NCI-H2196 (cell line): ENCODE data around the gene PCDHGA1.
"Not testable (repeated sequence)": the region's sequence is repeated elsewhere in the genome, so short reads cannot be mapped to it uniquely, and the experiment has no call there.

ENCODE experiments used
- DNase-seq: peaks from one replicate; lab custom pipeline; 2025; ENCODE audit not compliant: unreplicated experiment; lab: John Stamatoyannopoulos, UW

Gene PCDHGA1

DNA sequence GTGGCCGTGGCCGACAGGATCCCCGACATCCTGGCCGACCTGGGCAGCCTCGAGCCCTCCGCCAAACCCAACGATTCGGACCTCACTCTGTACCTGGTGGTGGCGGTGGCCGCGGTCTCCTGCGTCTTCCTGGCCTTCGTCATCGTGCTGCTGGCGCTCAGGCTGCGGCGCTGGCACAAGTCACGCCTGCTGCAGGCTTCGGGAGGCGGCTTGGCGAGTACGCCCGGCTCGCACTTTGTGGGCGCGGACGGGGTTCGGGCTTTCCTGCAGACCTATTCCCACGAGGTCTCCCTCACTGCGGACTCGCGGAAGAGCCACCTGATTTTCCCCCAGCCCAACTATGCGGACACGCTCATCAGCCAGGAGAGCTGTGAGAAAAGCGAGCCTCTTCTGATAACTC lies 15.7 kb downstream of the PCDHGA1 start:
- not testable (repeated sequence) for DNase-seq

DNA sequence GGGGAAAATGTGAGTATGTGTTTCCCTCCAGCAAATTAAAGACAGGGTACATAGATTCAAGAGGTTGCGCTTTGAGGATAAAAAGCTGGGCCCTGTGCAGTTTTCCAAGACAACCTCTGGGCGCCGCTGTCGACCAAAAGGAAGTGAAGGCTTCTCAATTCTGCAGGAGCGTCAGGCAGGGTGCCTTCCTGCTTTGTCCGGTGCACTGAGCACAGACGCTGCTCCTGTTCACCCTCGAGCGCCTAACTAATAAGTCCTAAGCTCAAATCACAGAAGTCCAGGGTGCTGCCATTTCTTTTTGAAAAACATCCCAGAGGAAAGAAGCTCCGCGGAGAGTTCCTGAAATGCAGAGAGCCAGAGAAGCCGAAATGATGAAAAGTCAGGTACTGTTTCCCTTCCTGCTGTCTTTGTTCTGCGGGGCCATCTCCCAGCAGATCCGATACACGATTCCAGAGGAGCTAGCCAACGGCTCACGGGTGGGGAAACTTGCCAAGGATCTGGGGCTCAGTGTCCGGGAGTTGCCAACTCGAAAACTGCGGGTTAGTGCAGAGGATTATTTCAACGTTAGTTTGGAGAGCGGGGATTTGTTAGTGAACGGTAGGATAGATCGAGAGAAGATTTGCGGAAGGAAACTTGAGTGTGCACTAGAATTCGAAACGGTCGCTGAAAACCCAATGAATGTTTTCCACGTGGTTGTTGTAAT lies 19.8 kb downstream of the PCDHGA1 start, which contains the start of gene PCDHGB1:
Gene PCDHGB1, plus strand, starts transcription at position 183 of the 703 bp plus-strand sequence. Its CDS starts 162 bp downstream, at position 345.
- DNase-seq, result no peak

DNA sequence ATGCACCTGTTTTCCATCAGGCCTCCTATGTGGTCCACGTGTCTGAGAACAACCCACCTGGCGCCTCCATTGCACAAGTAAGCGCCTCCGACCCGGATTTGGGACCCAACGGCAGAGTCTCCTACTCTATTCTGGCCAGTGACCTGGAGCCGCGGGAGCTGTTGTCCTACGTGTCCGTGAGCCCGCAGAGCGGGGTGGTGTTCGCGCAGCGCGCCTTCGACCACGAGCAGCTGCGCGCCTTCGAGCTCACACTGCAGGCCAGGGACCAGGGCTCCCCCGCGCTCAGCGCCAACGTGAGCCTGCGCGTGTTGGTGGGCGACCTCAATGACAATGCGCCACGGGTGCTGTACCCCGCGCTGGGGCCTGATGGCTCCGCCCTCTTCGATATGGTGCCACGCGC lies 21.3 kb downstream of the PCDHGA1 start:
- no peak for DNase-seq

DNA sequence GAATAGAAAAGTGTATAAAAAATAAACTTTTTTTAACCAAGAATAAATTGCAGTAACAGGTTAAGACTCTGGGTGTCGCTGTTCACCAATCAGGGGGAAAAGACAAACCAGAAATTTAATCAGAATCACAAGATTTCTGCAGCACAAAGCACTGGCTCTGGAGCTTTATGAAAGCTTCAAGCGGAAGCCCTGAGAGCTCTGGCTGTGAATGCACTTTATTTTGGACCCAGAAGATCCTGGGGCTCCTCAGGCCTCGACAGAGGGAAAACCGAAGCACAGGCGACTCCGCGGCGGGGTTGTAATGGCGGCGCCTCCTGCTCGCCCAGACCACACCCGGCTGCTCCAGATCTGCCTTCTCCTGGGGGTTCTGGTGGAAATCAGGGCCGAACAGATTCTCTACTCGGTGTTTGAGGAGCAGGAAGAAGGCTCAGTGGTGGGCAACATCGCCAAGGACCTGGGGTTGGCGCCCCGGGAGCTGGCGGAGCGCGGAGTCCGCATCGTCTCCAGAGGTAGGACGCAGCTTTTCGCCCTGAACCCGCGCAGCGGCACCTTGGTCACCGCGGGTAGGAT lies 24.7 kb downstream of the PCDHGA1 start, which contains the start of gene PCDHGA4:
Gene PCDHGA4, plus strand, starts transcription at position 122 of the 570 bp plus-strand sequence. Its CDS starts 87 bp downstream, at position 209.
- no peak for DNase-seq

DNA sequence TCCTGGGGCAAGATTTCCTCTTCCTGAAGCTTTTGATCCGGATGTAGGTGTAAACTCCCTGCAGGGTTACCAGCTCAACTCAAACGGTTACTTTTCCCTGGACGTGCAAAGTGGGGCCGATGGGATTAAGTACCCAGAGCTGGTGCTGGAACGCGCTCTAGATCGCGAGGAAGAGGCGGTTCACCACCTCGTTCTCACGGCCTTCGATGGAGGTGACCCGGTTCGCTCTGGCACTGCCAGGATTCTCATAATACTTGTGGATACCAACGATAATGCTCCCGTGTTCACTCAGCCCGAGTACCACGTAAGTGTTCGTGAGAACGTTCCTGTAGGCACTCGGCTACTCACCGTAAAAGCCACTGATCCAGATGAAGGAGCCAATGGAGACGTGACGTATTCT lies 25.3 kb downstream of the PCDHGA1 start:
- DNase-seq, result no peak

DNA sequence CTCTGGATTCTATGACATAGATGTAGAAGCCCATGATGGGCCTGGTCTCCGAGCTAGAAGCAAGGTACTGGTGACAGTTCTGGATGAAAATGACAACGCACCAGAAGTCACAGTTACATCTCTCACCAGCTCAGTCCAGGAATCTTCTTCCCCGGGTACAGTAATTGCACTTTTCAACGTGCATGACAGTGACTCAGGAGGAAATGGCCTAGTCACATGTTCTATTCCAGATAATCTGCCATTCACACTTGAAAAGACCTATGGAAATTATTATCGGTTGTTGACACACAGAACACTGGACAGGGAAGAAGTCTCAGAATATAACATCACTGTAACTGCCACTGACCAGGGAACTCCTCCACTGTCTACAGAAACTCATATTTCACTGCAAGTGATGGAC lies 25.8 kb downstream of the PCDHGA1 start:
- DNase-seq, result no peak

DNA sequence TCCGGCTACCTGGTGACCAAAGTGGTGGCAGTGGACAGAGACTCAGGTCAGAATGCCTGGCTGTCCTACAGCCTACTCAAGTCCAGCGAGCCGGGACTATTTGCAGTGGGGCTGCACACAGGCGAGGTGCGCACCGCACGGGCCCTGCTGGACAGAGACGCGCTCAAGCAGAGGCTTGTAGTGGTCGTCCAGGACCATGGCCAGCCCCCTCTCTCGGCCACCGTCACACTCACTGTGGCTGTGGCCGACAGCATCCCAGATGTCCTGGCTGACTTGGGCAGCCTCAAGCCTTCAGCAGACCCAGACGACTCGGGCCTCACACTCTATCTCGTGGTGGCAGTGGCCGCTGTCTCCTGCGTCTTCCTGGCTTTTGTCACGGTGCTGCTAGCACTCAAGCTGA lies 26.6 kb downstream of the PCDHGA1 start:
- no peak for DNase-seq

DNA sequence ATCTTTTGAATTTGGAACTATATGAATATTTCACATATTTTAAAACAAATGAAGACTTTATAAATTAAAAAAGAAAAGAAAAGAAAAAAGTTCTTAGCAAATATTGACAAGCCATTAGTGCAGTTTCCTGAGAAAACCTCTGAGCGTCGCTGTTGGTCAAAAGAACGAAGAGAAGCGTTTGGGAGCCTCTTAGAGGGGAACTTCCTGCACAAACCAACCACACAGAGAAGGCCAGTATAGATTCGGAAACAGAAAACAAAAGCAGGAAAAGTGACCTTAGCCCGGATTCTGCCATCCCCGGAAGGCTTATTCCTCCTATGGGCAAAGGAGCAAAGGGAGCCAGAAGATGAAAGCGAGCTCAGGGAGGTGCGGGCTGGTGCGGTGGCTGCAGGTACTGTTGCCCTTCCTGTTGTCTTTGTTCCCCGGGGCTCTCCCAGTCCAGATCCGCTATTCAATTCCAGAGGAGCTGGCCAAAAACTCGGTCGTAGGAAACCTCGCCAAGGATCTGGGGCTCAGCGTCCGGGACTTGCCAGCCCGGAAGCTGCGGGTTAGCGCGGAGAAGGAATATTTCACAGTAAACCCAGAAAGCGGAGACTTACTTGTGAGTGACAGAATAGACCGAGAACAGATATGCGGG lies 29.6 kb downstream of the PCDHGA1 start, which contains the start of gene PCDHGB2:
Gene PCDHGB2, plus strand, starts transcription at position 205 of the 637 bp plus-strand sequence. Its CDS starts 142 bp downstream, at position 347.
- DNase-seq, result no peak

DNA sequence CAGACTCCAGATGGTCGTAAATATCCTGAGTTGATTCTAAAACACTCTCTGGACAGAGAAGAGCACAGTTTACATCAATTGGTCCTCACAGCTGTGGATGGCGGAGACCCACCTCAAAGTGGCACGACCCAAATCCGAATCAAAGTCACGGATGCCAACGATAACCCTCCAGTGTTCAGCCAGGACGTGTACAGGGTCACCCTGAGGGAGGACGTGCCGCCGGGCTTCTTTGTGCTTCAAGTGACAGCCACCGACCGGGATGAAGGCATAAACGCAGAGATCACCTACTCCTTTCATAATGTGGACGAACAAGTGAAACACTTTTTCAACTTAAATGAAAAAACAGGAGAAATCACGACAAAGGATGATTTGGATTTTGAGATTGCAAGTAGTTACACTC lies 30.4 kb downstream of the PCDHGA1 start:
- no peak for DNase-seq

DNA sequence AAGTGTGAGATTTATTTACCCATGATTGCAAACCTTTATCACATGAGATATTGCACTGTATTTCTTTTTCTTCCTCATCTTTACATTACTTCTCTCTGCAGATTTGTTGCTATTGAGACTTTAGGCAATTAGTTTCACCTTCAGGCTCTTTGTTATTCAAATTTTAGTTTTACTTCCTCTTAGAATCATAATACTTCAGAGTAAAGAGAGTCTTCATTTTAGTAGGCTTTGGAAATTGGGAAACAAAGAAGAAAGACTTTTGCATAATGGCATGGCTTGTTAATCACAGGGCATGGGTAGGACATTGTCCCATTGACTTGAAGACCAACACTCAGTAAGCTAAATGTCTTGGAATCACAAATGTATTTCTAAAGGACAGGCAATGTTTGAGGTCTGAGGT lies 32.4 kb downstream of the PCDHGA1 start:
- DNase-seq, result no peak

DNA sequence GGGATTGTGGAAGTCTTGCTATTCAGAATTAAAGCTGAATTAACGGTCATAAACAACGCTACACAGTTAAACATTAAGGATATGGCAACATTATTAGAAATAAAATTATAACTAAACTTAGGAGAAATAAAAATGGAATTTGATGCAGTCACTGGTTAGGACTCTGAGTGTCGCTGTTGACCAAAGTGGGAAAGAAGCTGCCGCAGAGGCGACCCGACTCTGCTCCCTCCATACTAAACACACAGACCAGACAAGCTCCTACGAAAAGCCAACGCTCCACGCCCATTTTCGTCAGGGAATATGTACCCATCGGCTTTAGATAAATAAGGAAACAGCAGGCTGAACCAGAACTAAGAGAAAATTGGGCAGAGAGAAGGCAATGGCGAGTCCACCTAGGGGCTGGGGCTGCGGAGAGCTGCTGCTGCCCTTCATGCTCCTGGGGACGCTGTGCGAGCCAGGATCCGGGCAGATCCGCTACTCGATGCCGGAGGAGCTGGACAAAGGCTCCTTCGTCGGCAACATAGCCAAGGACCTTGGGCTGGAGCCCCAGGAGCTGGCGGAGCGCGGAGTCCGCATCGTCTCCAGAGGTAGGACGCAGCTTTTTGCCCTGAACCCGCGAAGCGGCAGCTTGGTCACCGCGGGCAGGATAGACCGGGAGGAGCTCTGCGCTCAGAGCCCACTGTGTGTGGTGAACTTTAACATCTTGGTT lies 33.8 kb downstream of the PCDHGA1 start, which contains the start of gene PCDHGA5:
Gene PCDHGA5, plus strand, starts transcription at position 211 of the 709 bp plus-strand sequence. Its CDS starts 169 bp downstream, at position 380.
- no peak for DNase-seq

DNA sequence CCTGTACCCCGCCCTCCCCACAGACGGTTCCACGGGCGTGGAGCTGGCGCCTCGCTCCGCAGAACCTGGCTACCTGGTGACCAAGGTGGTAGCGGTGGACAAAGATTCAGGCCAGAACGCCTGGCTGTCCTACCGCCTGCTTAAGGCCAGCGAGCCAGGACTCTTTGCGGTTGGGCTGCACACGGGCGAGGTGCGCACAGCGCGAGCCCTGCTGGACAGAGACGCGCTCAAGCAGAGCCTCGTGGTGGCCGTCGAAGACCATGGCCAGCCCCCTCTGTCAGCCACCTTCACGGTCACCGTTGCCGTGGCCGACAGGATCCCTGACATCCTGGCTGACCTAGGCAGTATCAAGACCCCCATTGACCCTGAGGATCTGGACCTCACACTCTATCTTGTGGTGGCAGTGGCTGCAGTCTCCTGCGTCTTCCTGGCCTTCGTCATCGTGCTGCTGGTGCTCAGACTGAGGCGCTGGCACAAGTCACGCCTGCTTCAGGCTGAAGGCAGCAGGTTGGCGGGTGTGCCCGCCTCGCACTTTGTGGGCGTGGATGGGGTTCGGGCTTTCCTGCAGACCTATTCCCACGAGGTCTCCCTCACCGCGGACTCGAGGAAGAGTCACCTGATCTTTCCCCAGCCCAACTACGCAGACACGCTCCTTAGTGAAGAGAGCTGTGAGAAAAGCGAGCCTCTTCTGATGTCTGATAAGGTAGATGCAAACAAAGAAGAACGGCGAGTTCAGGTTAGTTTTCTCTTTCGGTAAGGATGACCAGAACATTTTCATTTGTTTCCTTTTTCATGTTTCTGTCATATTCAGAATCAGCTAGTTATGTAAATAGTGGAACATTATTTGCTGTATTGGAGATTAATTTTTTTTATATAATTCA lies 35.9 kb downstream of the PCDHGA1 start:
- DNase-seq, result no peak

DNA sequence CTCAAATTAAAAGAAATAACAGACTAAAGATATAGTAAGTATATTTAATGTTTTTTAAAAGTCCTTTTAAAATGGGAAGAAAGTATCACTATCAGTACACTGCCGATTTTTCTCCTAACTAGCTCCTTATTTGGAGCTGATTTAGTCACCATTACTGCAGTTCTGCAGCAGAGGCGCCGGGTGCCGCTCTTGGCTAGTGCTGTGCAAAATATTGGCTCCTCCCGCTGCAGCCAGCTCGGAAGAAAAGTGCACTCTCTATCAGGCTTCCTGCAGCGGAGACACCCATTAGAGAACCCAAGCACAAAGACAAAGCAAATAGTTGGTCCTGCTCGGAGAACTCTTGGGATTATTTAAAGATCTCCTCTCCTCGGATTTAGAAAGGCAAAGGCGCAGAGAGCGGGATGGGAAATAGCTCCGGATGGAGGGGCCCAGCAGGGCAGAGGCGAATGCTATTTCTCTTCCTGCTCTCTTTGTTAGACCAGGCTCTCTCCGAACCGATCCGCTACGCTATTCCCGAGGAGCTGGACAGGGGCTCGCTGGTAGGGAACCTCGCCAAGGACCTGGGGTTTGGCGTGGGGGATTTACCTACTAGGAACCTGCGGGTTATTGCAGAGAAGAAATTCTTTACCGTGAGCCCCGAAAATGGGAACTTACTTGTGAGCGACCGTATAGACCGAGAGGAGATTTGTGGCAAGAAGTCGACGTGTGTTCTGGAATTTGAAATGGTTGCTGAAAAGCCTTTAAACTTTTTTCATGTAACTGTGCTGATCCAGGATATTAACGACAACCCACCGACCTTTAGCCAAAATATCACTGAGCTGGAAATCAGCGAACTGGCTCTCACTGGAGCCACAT lies 39.9 kb downstream of the PCDHGA1 start, which contains the start of gene PCDHGB3:
Gene PCDHGB3, plus strand, starts transcription at position 249 of the 855 bp plus-strand sequence. Its CDS starts 153 bp downstream, at position 402.
- DNase-seq, result no peak

DNA sequence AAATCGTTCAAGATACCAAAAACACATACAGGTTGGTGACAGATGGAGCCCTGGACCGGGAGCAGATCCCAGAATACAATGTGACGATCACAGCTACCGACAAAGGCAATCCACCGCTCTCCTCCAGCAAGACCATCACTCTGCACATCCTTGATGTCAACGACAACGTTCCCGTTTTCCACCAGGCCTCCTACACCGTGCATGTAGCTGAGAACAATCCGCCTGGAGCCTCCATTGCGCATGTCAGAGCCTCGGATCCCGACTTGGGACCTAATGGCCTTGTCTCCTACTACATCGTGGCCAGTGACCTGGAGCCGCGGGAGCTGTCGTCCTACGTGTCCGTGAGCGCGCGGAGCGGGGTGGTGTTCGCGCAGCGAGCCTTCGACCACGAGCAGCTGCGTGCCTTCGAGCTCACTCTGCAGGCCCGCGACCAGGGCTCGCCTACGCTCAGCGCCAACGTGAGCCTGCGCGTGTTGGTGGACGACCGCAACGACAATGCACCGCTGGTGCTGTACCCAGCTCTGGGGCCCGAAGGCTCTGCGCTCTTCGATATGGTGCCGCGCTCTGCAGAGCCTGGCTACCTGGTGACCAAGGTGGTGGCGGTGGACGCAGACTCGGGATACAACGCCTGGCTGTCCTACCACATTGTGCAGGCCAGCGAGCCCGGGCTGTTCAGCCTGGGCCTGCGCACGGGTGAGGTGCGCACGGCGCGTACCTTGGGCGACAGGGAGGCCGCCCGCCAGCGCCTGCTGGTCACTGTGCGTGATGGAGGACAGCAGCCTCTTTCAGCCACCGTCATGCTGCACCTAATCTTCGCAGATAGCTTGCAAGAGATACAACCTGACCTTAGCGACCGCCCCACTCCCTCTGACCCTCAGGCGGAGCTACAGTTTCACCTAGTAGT lies 41.5 kb downstream of the PCDHGA1 start:
- no peak for DNase-seq

DNA sequence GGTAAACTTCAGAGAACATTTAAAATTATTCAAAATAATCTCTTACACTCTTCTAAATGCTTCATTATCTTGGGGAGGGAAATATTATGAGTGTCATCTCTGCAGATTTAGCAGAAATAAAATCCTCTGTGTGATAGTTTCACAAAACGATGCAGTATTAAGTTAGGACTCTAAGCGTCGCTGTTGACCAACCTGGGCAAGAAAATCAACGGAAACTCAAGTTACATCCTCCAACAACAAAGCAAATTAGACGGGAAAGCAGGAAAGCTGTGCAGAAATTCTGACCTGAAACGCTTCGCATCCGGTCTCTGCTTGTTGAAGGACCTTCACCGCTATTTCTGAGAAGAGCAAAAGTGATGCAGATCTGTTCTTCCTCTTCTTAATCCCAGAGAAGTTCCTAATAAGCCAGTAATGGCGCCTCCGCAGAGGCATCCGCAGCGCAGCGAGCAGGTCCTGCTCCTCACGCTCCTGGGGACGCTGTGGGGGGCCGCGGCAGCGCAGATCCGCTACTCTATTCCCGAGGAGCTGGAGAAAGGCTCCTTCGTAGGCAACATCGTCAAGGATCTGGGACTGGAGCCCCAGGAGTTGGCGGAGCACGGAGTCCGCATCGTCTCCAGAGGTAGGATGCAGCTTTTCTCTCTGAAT lies 43.5 kb downstream of the PCDHGA1 start, which contains the start of gene PCDHGA6:
Gene PCDHGA6, plus strand, starts transcription at position 219 of the 645 bp plus-strand sequence. Its CDS starts 193 bp downstream, at position 412.
- no peak for DNase-seq

DNA sequence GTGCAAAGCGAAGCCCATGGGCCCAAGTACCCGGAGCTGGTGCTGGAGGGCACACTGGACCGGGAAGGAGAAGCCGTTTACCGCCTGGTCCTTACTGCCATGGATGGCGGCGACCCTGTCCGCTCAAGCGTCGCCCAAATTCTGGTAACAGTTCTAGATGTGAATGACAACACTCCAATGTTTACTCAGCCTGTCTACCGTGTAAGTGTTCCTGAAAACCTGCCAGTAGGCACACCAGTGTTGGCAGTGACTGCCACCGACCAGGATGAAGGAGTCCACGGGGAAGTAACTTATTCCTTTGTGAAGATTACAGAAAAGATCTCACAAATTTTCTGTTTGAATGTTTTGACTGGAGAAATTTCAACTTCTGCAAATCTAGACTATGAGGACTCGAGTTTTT lies 44.3 kb downstream of the PCDHGA1 start:
- DNase-seq, result no peak

DNA sequence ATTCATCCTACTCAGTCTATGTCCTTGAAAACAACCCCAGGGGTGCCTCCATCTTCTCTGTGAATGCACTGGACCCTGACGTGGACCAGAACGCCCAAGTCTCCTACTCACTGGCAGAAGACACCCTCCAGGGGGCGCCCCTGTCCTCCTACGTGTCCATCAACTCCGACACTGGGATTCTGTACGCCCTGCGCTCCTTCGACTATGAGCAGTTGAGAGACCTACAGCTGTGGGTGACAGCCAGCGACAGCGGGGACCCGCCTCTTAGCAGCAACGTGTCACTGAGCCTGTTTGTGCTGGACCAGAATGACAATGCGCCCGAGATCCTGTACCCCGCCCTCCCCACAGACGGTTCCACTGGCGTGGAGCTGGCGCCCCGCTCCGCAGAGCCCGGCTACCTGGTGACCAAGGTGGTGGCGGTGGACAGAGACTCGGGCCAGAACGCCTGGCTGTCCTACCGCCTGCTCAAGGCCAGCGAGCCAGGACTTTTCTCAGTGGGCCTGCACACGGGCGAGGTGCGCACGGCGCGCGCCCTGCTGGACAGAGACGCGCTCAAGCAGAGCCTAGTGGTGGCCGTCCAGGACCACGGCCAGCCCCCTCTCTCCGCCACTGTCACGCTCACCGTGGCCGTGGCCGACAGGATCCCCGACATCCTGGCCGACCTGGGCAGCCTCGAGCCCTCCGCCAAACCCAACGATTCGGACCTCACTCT lies 45.3 kb downstream of the PCDHGA1 start:
- DNase-seq, result not testable (repeated sequence)
